GM12864 (cell line): ENCODE measurements around the gene NOL11.
"Not testable (repeated sequence)": the region's sequence is repeated elsewhere in the genome, so short reads cannot be mapped to it uniquely, and the experiment has no call there.

ENCODE experiments used
- DNase-seq: peaks from one replicate; pipeline ENCODE4 v3.0.0-alpha.2; 2011; ENCODE audit warnings: low read depth
- H3K4me3 ChIP-seq: 2 replicates; pipeline ENCODE4 v1.5.1; 2011; ENCODE audit warnings: mild to moderate bottlenecking, low read depth, low read length, control low read depth
- TF ChIP-seq, protein P1 (sequence below): IDR thresholded peaks from 2 replicates; pipeline ENCODE4 v1.5.1; 2011; ENCODE audit warnings: low read depth, mild to moderate bottlenecking, moderate library complexity, low read length, control low read depth, inconsistent platforms; ENCODE audit errors: missing control alignments

NOL11 gene

GRCh38 chr17:67737145-67737544, 19.4 kb downstream of the NOL11 start:
- H3K4me3 ChIP-seq = no peak overlapping the region
- TF ChIP-seq, protein P1, sequence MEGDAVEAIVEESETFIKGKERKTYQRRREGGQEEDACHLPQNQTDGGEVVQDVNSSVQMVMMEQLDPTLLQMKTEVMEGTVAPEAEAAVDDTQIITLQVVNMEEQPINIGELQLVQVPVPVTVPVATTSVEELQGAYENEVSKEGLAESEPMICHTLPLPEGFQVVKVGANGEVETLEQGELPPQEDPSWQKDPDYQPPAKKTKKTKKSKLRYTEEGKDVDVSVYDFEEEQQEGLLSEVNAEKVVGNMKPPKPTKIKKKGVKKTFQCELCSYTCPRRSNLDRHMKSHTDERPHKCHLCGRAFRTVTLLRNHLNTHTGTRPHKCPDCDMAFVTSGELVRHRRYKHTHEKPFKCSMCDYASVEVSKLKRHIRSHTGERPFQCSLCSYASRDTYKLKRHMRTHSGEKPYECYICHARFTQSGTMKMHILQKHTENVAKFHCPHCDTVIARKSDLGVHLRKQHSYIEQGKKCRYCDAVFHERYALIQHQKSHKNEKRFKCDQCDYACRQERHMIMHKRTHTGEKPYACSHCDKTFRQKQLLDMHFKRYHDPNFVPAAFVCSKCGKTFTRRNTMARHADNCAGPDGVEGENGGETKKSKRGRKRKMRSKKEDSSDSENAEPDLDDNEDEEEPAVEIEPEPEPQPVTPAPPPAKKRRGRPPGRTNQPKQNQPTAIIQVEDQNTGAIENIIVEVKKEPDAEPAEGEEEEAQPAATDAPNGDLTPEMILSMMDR = no peak
- DNase-seq = no peak

DNA sequence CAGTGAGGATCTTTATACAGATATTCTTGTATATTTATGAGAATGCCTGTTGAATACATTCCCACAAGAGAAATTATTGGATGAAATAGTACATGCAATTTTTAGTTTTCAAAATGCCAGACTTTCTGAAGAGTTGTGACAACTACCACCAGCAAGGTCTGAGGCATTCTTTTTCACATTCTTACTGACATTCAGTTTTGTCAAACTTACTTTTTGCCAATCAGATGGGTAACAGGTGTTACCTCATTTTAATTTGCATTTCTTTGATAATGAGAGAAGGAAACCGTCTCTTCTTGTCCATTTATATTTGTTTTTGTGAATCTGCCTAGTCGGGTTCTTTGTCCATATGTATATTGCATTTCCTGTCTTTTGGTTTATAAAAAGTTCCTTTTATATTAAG, 24.3 kb downstream of the NOL11 start:
- DNase-seq = no peak
- H3K4me3 ChIP-seq = no peak overlapping the region
- TF ChIP-seq, protein P1 = no peak

GRCh38 chr17:67746704-67747571, 29.2 kb downstream of the NOL11 start:
- TF ChIP-seq, protein P1 = no peak
- DNase-seq = no peak
- H3K4me3 ChIP-seq = no peak overlapping the region

- H3K4me3 ChIP-seq = no peak overlapping the region
- DNase-seq = no peak
- TF ChIP-seq, protein P1 = no peak
Measured at GRCh38 chr17:67747681-67748235, 30.0 kb downstream of the NOL11 start.

DNA sequence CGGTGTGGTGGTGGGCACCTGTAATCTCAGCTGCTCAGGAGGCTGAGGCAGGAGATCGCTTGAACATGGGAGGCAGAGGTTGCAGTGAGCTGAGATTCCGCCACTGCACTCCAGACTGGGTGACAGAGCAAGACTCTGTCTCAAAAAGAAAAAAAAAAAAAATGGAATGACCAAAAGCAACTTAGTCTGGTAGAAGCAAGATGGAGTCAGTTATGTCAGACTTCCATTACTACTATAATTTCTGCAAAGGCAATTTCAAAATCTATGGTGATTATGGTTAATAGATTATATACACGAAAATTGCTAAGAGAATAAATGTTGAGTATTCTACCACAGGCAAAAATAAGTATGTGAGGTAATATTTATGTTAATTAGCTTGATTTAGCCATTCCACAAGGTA, 32.3 kb downstream of the NOL11 start:
- no peak overlapping the region for H3K4me3 ChIP-seq
- TF ChIP-seq, protein P1 = no peak
- no peak for DNase-seq

- H3K4me3 ChIP-seq = no peak overlapping the region
- TF ChIP-seq, protein P1 = no peak
- DNase-seq = no peak
Measured at GRCh38 chr17:67751101-67752074, 33.7 kb downstream of the NOL11 start.

- H3K4me3 ChIP-seq, DNase-seq: not testable (repeated sequence)
Measured at GRCh38 chr17:67752160-67752559, 34.4 kb downstream of the NOL11 start.
